ENCODE data around the gene RAB42. TPM values are rescaled to one million over a fixed set of nuclear protein-coding genes. Genes with fewer than 3 reads are reported as not detected.

RAB42 gene
- total RNA-seq, 1 experiment from 2014 or later: 12.6 TPM

DNA sequence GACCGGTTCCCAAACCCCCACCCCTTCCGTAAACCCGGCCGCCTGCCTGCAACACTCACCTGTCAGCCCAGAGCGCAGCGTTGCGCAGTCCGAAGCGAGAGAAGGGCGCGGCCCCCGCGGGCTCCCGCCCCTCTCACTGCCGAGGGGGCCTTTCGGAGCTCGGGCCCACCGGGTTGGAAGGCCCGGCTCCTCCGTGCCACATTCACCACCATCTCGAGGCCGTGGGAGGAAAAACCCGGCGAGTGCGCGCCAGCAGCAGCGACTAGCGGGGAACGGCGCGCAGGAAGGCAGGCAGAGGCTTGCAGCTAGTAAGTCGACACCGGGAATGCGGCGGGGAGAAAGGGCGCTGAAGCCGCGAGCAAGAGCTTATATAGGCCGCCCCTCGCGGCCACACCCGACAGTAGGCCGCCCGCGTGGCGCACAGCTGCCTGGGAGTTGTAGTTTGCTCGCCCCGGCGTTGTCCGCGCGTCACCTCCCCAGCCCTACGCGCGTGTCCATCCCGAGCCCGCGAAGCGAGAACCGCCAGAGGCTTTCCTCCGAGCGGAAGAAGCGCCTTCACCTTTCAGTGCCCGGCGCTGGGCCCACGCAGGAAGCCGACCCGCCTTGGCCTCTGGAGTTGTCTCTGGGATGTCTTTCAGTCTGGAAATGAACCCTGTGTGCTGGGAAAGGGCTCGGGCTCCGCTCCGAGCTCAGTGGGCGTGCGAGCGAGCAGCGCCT is 10.4 kb upstream of the RAB42 start (continued):
- TF ChIP-seq, protein P1, sequence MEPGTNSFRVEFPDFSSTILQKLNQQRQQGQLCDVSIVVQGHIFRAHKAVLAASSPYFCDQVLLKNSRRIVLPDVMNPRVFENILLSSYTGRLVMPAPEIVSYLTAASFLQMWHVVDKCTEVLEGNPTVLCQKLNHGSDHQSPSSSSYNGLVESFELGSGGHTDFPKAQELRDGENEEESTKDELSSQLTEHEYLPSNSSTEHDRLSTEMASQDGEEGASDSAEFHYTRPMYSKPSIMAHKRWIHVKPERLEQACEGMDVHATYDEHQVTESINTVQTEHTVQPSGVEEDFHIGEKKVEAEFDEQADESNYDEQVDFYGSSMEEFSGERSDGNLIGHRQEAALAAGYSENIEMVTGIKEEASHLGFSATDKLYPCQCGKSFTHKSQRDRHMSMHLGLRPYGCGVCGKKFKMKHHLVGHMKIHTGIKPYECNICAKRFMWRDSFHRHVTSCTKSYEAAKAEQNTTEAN (CRISPR knock-in tag; IDR thresholded peaks at IDR 0.05): peak; percentile 79; the same call in 1 of the 2 replicates
- TF ChIP-seq, protein P2, sequence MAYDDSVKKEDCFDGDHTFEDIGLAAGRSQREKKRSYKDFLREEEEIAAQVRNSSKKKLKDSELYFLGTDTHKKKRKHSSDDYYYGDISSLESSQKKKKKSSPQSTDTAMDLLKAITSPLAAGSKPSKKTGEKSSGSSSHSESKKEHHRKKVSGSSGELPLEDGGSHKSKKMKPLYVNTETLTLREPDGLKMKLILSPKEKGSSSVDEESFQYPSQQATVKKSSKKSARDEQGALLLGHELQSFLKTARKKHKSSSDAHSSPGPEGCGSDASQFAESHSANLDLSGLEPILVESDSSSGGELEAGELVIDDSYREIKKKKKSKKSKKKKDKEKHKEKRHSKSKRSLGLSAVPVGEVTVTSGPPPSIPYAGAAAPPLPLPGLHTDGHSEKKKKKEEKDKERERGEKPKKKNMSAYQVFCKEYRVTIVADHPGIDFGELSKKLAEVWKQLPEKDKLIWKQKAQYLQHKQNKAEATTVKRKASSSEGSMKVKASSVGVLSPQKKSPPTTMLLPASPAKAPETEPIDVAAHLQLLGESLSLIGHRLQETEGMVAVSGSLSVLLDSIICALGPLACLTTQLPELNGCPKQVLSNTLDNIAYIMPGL (CRISPR knock-in tag; IDR thresholded peaks at IDR 0.05): peak; percentile 94
- TF ChIP-seq ZNF423 (CRISPR knock-in tag; IDR thresholded peaks at IDR 0.05) (no peak), ZNF396 (CRISPR knock-in tag; IDR thresholded peaks at IDR 0.05; ENCODE audit: borderline replicate concordance) (no peak), TP53 (CRISPR knock-in tag; IDR thresholded peaks at IDR 0.05) (peak; percentile 55; the same call in 1 of the 2 replicates), ATF1 (CRISPR knock-in tag; IDR thresholded peaks at IDR 0.05) (peak; percentile 78; the same call in 1 of the 2 replicates), ZNF138 (CRISPR knock-in tag; conservative IDR thresholded peaks at IDR 0.05) (no peak), KAT7 (CRISPR knock-in tag; IDR thresholded peaks at IDR 0.05; ENCODE audit: borderline replicate concordance) (peak; percentile 97), CREM (CRISPR knock-in tag; IDR thresholded peaks at IDR 0.05) (peak; percentile 69; the same call in 1 of the 2 replicates), TCF7 (CRISPR knock-in tag; IDR thresholded peaks at IDR 0.05; ENCODE audit: low read depth) (0 out of 2 replicates have a peak, but pooled peaks have one; percentile 56), NFYB (CRISPR knock-in tag; conservative IDR thresholded peaks at IDR 0.05; ENCODE audit: low read depth) (0 out of 2 replicates have a peak, but pooled peaks have one; percentile 44), SMAD3 (CRISPR knock-in tag; IDR thresholded peaks at IDR 0.05; ENCODE audit: borderline replicate concordance) (peak; percentile 70; the same call in 1 of the 2 replicates), ZNF219 (CRISPR knock-in tag; IDR thresholded peaks at IDR 0.05; ENCODE audit: borderline replicate concordance) (peak; percentile 64; the same call in 1 of the 2 replicates), ZNF416 (CRISPR knock-in tag; IDR thresholded peaks at IDR 0.05) (0 out of 2 replicates have a peak, but pooled peaks have one; percentile 65)
- TF ChIP-seq, protein P3, sequence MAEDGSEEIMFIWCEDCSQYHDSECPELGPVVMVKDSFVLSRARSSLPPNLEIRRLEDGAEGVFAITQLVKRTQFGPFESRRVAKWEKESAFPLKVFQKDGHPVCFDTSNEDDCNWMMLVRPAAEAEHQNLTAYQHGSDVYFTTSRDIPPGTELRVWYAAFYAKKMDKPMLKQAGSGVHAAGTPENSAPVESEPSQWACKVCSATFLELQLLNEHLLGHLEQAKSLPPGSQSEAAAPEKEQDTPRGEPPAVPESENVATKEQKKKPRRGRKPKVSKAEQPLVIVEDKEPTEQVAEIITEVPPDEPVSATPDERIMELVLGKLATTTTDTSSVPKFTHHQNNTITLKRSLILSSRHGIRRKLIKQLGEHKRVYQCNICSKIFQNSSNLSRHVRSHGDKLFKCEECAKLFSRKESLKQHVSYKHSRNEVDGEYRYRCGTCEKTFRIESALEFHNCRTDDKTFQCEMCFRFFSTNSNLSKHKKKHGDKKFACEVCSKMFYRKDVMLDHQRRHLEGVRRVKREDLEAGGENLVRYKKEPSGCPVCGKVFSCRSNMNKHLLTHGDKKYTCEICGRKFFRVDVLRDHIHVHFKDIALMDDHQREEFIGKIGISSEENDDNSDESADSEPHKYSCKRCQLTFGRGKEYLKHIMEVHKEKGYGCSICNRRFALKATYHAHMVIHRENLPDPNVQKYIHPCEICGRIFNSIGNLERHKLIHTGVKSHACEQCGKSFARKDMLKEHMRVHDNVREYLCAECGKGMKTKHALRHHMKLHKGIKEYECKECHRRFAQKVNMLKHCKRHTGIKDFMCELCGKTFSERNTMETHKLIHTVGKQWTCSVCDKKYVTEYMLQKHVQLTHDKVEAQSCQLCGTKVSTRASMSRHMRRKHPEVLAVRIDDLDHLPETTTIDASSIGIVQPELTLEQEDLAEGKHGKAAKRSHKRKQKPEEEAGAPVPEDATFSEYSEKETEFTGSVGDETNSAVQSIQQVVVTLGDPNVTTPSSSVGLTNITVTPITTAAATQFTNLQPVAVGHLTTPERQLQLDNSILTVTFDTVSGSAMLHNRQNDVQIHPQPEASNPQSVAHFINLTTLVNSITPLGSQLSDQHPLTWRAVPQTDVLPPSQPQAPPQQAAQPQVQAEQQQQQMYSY (CRISPR knock-in tag; IDR thresholded peaks at IDR 0.05): peak; percentile 76
- TF ChIP-seq, protein P4, sequence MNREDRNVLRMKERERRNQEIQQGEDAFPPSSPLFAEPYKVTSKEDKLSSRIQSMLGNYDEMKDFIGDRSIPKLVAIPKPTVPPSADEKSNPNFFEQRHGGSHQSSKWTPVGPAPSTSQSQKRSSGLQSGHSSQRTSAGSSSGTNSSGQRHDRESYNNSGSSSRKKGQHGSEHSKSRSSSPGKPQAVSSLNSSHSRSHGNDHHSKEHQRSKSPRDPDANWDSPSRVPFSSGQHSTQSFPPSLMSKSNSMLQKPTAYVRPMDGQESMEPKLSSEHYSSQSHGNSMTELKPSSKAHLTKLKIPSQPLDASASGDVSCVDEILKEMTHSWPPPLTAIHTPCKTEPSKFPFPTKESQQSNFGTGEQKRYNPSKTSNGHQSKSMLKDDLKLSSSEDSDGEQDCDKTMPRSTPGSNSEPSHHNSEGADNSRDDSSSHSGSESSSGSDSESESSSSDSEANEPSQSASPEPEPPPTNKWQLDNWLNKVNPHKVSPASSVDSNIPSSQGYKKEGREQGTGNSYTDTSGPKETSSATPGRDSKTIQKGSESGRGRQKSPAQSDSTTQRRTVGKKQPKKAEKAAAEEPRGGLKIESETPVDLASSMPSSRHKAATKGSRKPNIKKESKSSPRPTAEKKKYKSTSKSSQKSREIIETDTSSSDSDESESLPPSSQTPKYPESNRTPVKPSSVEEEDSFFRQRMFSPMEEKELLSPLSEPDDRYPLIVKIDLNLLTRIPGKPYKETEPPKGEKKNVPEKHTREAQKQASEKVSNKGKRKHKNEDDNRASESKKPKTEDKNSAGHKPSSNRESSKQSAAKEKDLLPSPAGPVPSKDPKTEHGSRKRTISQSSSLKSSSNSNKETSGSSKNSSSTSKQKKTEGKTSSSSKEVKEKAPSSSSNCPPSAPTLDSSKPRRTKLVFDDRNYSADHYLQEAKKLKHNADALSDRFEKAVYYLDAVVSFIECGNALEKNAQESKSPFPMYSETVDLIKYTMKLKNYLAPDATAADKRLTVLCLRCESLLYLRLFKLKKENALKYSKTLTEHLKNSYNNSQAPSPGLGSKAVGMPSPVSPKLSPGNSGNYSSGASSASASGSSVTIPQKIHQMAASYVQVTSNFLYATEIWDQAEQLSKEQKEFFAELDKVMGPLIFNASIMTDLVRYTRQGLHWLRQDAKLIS (CRISPR knock-in tag; IDR thresholded peaks at IDR 0.05; ENCODE audit: borderline replicate concordance): peak; percentile 74; the same call in 1 of the 2 replicates
- TF ChIP-seq, protein P5, sequence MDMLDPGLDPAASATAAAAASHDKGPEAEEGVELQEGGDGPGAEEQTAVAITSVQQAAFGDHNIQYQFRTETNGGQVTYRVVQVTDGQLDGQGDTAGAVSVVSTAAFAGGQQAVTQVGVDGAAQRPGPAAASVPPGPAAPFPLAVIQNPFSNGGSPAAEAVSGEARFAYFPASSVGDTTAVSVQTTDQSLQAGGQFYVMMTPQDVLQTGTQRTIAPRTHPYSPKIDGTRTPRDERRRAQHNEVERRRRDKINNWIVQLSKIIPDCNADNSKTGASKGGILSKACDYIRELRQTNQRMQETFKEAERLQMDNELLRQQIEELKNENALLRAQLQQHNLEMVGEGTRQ (CRISPR knock-in tag; IDR thresholded peaks at IDR 0.05): peak; percentile 71
- TF ChIP-seq, protein P6, sequence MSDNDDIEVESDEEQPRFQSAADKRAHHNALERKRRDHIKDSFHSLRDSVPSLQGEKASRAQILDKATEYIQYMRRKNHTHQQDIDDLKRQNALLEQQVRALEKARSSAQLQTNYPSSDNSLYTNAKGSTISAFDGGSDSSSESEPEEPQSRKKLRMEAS (CRISPR knock-in tag; IDR thresholded peaks at IDR 0.05): peak; percentile 81
- TF ChIP-seq, protein P7, sequence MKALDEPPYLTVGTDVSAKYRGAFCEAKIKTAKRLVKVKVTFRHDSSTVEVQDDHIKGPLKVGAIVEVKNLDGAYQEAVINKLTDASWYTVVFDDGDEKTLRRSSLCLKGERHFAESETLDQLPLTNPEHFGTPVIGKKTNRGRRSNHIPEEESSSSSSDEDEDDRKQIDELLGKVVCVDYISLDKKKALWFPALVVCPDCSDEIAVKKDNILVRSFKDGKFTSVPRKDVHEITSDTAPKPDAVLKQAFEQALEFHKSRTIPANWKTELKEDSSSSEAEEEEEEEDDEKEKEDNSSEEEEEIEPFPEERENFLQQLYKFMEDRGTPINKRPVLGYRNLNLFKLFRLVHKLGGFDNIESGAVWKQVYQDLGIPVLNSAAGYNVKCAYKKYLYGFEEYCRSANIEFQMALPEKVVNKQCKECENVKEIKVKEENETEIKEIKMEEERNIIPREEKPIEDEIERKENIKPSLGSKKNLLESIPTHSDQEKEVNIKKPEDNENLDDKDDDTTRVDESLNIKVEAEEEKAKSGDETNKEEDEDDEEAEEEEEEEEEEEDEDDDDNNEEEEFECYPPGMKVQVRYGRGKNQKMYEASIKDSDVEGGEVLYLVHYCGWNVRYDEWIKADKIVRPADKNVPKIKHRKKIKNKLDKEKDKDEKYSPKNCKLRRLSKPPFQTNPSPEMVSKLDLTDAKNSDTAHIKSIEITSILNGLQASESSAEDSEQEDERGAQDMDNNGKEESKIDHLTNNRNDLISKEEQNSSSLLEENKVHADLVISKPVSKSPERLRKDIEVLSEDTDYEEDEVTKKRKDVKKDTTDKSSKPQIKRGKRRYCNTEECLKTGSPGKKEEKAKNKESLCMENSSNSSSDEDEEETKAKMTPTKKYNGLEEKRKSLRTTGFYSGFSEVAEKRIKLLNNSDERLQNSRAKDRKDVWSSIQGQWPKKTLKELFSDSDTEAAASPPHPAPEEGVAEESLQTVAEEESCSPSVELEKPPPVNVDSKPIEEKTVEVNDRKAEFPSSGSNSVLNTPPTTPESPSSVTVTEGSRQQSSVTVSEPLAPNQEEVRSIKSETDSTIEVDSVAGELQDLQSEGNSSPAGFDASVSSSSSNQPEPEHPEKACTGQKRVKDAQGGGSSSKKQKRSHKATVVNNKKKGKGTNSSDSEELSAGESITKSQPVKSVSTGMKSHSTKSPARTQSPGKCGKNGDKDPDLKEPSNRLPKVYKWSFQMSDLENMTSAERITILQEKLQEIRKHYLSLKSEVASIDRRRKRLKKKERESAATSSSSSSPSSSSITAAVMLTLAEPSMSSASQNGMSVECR (CRISPR knock-in tag; IDR thresholded peaks at IDR 0.05; ENCODE audit: borderline replicate concordance): peak; percentile 96
- TF ChIP-seq, protein P8, sequence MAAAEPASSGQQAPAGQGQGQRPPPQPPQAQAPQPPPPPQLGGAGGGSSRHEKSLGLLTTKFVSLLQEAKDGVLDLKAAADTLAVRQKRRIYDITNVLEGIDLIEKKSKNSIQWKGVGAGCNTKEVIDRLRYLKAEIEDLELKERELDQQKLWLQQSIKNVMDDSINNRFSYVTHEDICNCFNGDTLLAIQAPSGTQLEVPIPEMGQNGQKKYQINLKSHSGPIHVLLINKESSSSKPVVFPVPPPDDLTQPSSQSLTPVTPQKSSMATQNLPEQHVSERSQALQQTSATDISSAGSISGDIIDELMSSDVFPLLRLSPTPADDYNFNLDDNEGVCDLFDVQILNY (CRISPR knock-in tag; IDR thresholded peaks at IDR 0.05): peak; percentile 79

Data from WTC11 (cell line).